GM21723 (cell line): ENCODE results near the gene MAP4.
"Not testable (repeated sequence)": the region's sequence is repeated elsewhere in the genome, so short reads cannot be mapped to it uniquely, and the experiment has no call there.

Experiments
- ATAC-seq: cut with Tn5 transposase; IDR thresholded peaks from one replicate; pipeline ENCODE4 v1.9.1; 2021; ENCODE audit warnings: mild to moderate bottlenecking, moderate library complexity; ENCODE audit not compliant: unreplicated experiment

MAP4 gene

GRCh38 chr3:47901280-47901833 lies 114.9 kb downstream of the MAP4 start:
- no peak for ATAC-seq

- no peak for ATAC-seq
Observed at GRCh38 chr3:47899495-47900108, 116.6 kb downstream of the MAP4 start.

- no peak for ATAC-seq
Observed at GRCh38 chr3:47897954-47898353, 118.3 kb downstream of the MAP4 start.

GRCh38 chr3:47896736-47897135 lies 119.5 kb downstream of the MAP4 start:
- ATAC-seq = no peak

GRCh38 chr3:47895241-47895640 lies 121.0 kb downstream of the MAP4 start:
- no peak for ATAC-seq

- ATAC-seq = no peak
Observed at GRCh38 chr3:47892286-47893040, 123.8 kb downstream of the MAP4 start.

GRCh38 chr3:47891613-47892005 lies 124.6 kb downstream of the MAP4 start:
- no peak for ATAC-seq

GRCh38 chr3:47890828-47891612 lies 125.2 kb downstream of the MAP4 start:
- no peak for ATAC-seq

- no peak for ATAC-seq
Observed at GRCh38 chr3:47890126-47890827, 125.9 kb downstream of the MAP4 start.

GRCh38 chr3:47888986-47889757 lies 127.0 kb downstream of the MAP4 start:
- ATAC-seq = no peak

- not testable (repeated sequence) for ATAC-seq
Observed at GRCh38 chr3:47887991-47888390, 128.2 kb downstream of the MAP4 start.

- ATAC-seq = no peak
Observed at GRCh38 chr3:47885168-47885567, 131.0 kb downstream of the MAP4 start.

- ATAC-seq = no peak
Observed at GRCh38 chr3:47884603-47885002, 131.6 kb downstream of the MAP4 start.

GRCh38 chr3:47882338-47882737 lies 133.9 kb downstream of the MAP4 start:
- no peak for ATAC-seq

- ATAC-seq = no peak
Observed at GRCh38 chr3:47877719-47878118, 138.5 kb downstream of the MAP4 start.

GRCh38 chr3:47877290-47877689 lies 138.9 kb downstream of the MAP4 start:
- ATAC-seq = no peak

GRCh38 chr3:47874913-47875312 lies 141.3 kb downstream of the MAP4 start:
- ATAC-seq = no peak

- ATAC-seq = no peak
Observed at GRCh38 chr3:47874438-47874837, 141.8 kb downstream of the MAP4 start.

- no peak for ATAC-seq
Observed at GRCh38 chr3:47872916-47873315, 143.3 kb downstream of the MAP4 start.

- no peak for ATAC-seq
Observed at GRCh38 chr3:47871389-47871788, 144.8 kb downstream of the MAP4 start.
